HG02852 (cell line): ENCODE measurements around the gene RCC2.

Experiments used
- ATAC-seq: cut with Tn5 transposase; IDR thresholded peaks from one replicate; pipeline ENCODE4 v1.9.1; 2021; ENCODE audit warnings: mild to moderate bottlenecking, moderate library complexity; ENCODE audit not compliant: unreplicated experiment

The RCC2 gene

DNA sequence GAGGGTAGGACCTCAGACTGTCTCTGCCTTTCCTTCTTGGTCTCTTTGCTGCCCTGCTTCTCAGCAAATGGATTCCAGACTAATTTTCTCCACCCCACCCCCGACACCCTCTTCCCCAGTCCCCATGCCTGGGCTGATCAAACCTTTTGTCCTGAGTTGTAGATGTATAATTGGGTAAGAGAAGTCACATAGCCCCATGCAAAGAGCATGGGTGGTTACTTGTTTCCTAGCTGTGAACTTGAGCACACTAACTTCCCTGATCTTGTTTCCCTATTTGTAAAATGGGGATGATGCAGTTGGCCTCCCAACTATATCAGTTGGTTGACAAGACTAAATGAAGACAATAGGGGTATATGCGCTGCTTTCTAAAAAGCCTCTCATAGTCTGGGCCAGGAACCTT is 58.3 kb downstream of the RCC2 start:
- ATAC-seq: no peak

DNA sequence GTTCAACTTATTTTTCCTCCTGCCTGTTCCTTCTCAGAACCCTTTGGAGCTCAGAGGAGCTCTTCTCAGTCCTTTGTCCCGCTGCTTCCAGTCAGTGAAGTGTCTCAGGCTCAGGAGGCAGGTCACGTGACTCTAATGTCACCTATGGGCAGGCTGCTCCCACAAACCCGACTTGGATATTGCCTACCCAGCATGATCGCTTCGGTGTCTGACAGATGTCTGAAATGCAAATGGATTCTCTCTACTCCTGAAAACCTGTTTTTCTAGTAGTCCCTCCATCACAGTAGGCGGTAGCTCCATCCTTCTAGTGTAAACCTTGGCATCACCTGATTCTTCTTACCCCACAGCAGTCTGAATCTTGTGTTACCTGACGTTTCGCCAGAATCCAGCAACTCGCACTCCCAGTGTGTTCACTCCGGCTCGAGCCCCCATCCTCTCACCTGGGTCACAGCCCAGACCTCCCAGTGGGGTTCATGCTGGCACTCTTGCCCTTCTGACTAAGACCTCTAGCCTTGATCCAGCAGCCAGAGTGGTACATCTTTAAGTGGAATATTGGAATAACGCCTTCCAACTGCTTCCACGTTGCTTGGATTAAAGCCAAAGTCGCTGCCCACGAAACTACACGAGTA is 62.0 kb downstream of the RCC2 start:
- ATAC-seq: no peak

DNA sequence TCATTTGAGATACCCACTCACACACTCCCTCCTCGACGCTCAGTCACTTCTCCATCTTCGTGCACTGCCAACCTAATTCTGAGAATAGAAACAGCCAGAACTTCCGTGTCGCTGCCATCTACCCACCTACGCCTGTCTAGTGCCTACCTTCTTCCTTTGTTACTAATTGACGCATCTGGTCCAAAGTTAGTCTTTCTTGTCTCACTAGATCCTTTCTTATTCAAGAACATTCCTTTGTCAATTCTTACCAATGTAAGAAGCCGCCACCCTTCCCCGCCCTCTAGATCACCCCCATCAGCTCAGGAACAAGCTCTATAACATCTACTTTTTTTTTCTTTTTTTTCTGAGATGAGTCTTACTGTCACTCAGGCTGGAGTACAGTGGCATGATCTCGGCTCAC is 63.8 kb downstream of the RCC2 start:
- ATAC-seq: no peak

DNA sequence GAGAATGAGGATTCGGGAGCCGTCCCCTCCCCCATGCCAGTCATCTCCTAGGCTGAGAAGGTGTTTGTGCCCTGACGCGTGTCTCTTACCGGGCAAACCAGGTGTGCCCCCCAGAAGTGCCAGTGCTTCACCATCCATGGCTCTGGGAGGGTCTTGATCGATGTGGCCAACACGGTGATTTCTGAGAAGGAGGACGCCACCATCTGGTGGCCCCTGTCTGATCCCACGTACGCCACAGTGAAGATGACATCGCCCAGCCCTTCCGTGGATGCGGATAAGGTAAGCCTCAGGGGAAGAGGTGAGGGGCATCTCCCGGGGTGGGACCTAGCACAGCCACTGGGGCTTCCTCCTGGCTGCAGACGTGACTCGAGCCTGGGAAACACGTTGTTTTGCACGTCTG is 66.5 kb downstream of the RCC2 start:
- no peak for ATAC-seq

DNA sequence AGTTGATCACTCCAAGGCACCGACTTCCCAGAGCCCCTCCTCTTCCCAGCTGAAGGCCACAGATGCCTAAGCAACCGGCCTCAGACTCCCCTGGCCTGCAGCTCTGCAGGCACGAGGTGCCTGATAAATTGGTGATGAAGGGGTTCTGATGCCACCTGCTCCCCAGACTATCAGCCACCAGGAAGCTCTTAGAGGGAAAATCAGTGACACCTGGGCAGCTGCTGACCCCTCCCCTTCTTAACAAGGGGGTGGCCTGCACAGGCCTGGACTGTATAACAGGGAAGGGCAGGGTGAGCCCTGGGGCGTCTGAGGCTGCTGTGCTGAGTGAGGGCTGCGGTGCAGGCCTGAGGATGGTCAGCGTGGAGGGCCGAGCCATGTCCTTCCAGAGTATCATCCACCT is 67.6 kb downstream of the RCC2 start, which contains the start of gene PADI6:
Gene PADI6 (plus strand): TSS at position 301 of the 400 bp plus-strand sequence. CDS start 50 bp downstream, at position 351.
- no peak for ATAC-seq

DNA sequence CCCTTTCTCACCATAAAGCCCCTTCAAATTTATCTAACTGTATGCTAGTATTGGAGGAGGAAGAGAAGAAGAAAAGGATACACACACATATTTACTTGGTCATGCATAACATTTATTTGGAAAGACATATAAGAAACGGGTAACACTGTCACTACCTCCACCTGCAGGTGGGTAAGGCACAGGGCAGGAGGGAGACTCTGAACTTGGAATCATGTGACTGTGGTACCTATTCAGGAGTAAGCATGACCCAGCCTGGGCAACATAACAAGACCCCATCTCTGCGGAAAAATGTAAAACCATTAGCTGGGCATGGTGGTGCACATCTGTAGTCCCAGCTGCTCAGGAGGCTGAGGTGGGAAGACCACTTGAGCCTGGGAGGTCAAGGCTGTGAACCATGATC is 68.9 kb downstream of the RCC2 start:
- no peak for ATAC-seq

DNA sequence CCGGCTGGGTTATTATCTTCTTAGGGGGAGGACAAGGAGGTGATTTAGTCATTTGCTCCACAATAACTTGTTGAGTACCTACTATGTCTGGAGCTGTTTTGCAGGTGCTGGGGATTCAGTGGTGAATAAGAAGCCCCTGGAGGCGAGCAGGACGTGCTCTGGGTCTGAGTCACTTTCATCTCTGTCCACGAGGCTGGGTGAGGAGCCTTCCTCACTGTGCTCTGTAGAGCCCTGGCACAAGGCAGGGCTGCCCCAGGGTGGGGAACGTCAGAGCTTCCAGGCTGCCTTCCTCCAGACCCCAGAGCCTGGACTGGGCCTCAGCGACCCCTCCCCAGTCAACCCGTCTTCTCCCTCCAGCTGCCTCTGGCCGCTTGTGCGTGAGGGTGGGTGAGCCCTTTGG is 70.0 kb downstream of the RCC2 start:
- no peak for ATAC-seq

DNA sequence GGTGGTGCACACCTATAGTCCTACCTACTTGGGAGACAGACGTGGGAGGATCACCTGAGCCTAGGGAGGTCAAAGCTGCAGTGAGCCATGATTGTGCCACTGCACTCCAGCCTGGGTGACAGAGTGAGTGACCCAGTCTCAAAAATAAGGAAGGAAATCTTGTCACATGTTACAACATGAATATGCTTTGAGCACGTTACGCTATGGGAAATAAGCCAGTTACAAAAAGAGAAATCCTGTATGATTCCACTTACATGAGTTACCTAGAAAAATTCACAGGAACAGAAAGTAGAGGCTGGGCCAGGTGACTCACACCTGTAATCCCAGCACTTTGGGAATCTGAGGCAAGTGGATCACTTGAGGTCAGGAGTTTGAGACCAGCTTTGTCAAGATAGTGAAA is 74.2 kb downstream of the RCC2 start:
- no peak for ATAC-seq

DNA sequence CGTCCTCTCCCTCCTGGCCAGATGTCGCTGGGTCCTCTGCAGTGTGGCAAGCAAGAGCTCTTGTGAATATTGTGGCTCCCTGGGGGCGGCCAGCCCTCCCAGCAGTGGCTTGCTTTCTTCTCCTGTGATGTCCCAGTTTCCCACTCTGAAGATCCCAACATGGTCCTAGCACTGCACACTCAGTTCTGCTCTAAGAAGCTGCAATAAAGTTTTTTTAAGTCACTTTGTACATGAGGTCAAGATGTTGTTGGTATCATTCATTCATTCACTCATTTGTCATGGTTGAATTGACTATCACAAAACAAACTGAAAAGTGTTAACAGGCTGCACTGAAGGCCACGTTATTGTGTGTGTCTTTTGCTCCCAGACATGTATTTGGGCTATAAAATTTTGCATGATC is 75.7 kb downstream of the RCC2 start:
- no peak for ATAC-seq

DNA sequence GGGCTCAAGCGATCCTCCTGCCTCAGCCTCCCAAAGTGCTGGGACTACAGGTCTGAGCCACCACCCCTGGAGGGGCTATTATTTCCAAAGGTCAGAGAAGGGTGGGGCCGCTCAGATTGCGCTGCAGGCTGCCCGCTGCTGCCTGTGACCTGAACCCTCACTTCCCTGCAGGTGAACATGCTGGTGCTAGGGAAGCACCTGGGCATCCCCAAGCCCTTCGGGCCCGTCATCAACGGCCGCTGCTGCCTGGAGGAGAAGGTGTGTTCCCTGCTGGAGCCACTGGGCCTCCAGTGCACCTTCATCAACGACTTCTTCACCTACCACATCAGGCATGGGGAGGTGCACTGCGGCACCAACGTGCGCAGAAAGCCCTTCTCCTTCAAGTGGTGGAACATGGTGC is 76.1 kb downstream of the RCC2 start:
- no peak for ATAC-seq

DNA sequence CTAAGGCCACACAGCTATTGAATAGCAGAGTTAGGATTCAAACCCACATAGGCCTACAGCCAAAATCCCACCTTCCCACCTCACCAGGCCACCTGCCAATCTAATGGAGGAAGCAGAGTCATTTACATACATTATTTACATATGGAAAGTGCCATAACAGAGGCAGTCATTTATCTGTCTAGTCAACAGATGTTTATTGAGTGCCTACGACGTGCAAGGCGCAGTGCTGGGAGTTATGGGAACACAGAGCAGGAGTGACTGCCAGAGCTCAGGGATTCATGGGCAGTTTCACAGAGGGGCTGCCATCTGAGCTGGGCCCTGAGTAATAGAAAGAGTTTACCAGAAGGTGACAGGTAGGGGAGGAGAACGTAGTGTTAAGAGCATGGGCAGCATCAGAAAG is 77.8 kb downstream of the RCC2 start:
- ATAC-seq: no peak

DNA sequence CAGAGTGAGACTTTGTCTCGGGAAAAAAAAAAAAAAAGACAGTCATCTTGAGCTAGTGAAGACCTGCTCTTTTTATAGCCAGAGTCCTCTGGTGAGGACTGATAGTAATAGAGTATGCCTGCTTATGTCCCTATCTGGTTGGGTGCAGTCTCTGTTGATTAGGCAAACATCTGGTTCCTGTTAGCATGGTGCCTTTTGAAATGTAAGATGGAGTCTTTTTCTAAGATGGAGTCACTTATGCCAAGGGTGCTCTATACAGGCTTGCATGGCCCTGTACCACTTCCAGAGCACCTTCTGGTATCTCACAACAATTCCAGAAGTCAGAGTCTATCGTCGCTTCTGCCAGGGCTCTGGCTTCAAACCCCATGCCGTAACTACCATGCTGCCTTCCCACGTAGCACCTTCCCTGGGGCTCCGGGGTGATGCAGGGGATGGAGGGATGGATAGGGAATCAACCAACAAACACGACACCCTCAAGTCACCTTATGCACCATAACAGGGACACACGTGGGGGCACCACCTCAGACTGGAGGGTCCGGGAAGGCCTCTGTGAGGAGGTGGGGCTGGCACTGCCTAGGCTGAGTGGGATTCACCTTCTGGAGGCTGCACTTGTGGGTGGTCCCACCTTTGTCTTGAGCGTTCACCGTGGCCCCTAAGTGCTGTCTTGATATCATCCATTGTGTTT is 79.1 kb downstream of the RCC2 start:
- ATAC-seq: no peak

DNA sequence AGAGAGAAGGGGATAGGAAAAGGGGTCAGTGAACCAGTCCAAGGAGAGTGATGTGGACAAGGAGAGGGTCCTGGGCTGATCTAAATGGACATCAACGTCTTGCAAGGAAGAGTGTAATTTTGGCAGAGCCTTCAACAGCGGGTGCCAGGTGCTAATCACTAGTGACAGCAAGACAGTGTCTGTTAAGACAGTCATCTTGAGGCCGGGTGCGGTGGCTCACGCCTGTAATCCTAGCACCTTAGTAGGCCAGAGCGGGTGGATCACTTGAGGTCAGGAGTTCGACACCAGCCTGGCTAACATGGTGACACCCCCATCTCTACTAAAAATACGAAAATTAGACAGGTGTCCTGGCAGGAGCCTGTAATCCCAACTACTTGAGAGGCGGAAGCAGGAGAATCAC is 79.7 kb downstream of the RCC2 start:
- no peak for ATAC-seq

DNA sequence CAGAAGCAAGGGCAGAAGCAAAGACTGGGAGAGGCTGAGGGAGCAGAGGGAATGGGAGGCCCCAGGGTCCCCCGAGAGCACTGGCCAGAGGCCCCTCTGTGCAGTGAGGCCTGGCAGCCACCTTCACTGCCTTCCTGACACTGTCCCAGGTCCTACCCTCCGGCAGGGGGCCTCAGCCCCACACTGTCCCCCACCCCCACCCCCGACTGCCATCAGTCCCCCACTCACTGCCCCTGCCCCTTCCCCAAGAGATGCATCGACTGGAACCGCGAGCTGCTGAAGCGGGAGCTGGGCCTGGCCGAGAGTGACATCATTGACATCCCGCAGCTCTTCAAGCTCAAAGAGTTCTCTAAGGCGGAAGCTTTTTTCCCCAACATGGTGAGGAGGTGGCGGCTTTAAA is 80.4 kb downstream of the RCC2 start:
- ATAC-seq: no peak

DNA sequence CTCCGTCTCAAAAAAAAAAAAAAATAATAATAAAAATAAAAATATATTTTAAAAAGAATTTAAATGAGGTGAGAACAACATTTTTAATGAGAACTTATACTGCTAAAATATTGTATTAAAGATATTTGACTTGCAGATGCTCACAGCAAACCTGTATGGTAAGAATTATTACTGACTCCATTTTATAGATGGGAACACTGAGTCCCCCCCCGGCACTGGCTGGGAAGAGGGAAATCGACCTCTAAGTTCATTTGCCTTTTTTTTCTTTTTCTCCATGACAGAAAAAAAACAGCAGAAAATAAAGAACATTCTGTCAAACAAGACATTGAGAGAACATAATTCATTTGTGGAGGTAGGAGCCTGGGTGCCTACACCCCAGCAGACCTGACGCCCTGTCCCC is 80.9 kb downstream of the RCC2 start:
- ATAC-seq: no peak
